Fibroblast of the aortic adventitia (primary cell): ENCODE results near the gene RASGRF2. TPM values are rescaled to one million over a fixed set of nuclear protein-coding genes. Genes with fewer than 3 reads are reported as not detected.
"Not testable (repeated sequence)": the region's sequence is repeated elsewhere in the genome, so short reads cannot be mapped to it uniquely, and the experiment has no call there.

Experiments used
- DNase-seq: peaks from one replicate; pipeline ENCODE4 v3.0.0-alpha.2; 2010; ENCODE audit warnings: low read depth
- H3K4me3 ChIP-seq: 2 replicates; pipeline ENCODE4 v1.5.1; 2011; ENCODE audit warnings: low read depth, mild to moderate bottlenecking, control low read depth, low read length, moderate library complexity
- CTCF ChIP-seq: IDR thresholded peaks from 2 replicates; pipeline ENCODE4 v1.5.1; 2011; ENCODE audit warnings: mild to moderate bottlenecking, low read length, control low read depth, inconsistent platforms; ENCODE audit not compliant: insufficient read depth
- total RNA-seq: library from RNA; depleted of rRNA; stranded (reverse); fragments of >200 nt; gene quantifications from 2 replicates; pipeline ENCODE4 v1.2.3, GENCODE V29; 2012; ENCODE audit warnings: low replicate concordance

The RASGRF2 gene
- total RNA-seq, 1 donor, result 3.3 TPM

- no peak overlapping the region for H3K4me3 ChIP-seq
- no peak for DNase-seq
- TF ChIP-seq CTCF, result no peak
Measured at GRCh38 chr5:81250004-81250403, 289.8 kb downstream of the RASGRF2 start.

GRCh38 chr5:81251922-81252321 is 291.8 kb downstream of the RASGRF2 start:
- no peak overlapping the region for H3K4me3 ChIP-seq
- no peak for TF ChIP-seq CTCF
- DNase-seq, result no peak

- TF ChIP-seq CTCF, result no peak
- no peak for DNase-seq
- H3K4me3 ChIP-seq, result no peak overlapping the region
Measured at GRCh38 chr5:81252904-81253303, 292.7 kb downstream of the RASGRF2 start.

GRCh38 chr5:81253875-81254274 is 293.7 kb downstream of the RASGRF2 start:
- no peak for DNase-seq
- TF ChIP-seq CTCF, result no peak
- H3K4me3 ChIP-seq, result no peak overlapping the region

- no peak overlapping the region for H3K4me3 ChIP-seq
- no peak for DNase-seq
- TF ChIP-seq CTCF, result no peak
Measured at GRCh38 chr5:81254886-81255559, 294.9 kb downstream of the RASGRF2 start.

- TF ChIP-seq CTCF, result no peak
- no peak for DNase-seq
Measured at GRCh38 chr5:81256766-81257165, 296.6 kb downstream of the RASGRF2 start.

GRCh38 chr5:81262796-81263195 is 302.6 kb downstream of the RASGRF2 start:
- not testable (repeated sequence) for DNase-seq

More at GRCh38 chr5:81256766-81257165, 296.6 kb downstream of the RASGRF2 start:
- no peak overlapping the region for H3K4me3 ChIP-seq

More at GRCh38 chr5:81262796-81263195, 302.6 kb downstream of the RASGRF2 start:
- not testable (repeated sequence) for H3K4me3 ChIP-seq
